Gastroesophageal sphincter (tissue), 3 donors: ENCODE measurements around the gene CARNS1.

Experiments
- EP300 ChIP-seq: sonication (generic); formaldehyde crosslinking; IDR thresholded peaks from one replicate; pipeline ENCODE4 v1.6.1; 2017; ENCODE audit warnings: antibody characterized with exemption, mild to moderate bottlenecking
- POLR2A ChIP-seq, 2 donors: fragments of 450-650 bp; IDR thresholded peaks; one replicate each; pipeline ENCODE4 v1.6.1; 2017; ENCODE audit warnings: antibody characterized with exemption in 2 of 2, mild to moderate bottlenecking in 2 of 2, moderate library complexity in 1 of 2
- POLR2AphosphoS5 ChIP-seq: sonication (generic); formaldehyde crosslinking; IDR thresholded peaks from one replicate; pipeline ENCODE4 v1.6.1; 2017; ENCODE audit warnings: antibody characterized with exemption
- TF ChIP-seq, protein P1 (sequence below), 4 experiments: fragments of 200-600 bp in 2 of 4; fragments of 450-650 bp in 2 of 4; sonication (generic) in 1 of 4; IDR thresholded peaks; one replicate each; pipeline ENCODE4 v1.5.1; 2017 to 2019; ENCODE audit warnings: antibody characterized with exemption in 4 of 4, mild to moderate bottlenecking in 2 of 4, moderate library complexity in 2 of 4

DNA sequence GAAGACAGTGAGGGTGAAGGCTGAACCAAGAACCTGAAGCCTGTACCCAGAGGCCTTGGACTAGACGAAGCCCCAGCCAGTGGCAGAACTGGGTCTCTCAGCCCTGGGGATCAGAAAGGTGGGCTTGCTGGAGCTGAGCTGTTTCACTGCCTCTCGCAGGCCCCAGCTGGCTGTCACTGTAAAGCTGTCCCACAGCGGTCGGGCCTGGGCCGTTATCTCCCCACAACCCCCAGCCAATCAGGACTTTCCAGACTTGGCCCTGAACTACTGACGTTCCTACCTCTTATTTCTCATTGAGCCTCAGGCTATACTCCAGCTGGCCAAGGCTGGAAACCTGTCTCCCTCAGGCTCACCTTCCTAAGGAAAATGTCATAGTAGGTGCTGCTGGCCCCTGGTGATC, 17.9 kb upstream of the CARNS1 start:
- TF ChIP-seq POLR2AphosphoS5 (no peak), POLR2A (IDR thresholded peaks at IDR 0.05) (no peak), EP300 (no peak)
- TF ChIP-seq, protein P1, sequence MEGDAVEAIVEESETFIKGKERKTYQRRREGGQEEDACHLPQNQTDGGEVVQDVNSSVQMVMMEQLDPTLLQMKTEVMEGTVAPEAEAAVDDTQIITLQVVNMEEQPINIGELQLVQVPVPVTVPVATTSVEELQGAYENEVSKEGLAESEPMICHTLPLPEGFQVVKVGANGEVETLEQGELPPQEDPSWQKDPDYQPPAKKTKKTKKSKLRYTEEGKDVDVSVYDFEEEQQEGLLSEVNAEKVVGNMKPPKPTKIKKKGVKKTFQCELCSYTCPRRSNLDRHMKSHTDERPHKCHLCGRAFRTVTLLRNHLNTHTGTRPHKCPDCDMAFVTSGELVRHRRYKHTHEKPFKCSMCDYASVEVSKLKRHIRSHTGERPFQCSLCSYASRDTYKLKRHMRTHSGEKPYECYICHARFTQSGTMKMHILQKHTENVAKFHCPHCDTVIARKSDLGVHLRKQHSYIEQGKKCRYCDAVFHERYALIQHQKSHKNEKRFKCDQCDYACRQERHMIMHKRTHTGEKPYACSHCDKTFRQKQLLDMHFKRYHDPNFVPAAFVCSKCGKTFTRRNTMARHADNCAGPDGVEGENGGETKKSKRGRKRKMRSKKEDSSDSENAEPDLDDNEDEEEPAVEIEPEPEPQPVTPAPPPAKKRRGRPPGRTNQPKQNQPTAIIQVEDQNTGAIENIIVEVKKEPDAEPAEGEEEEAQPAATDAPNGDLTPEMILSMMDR (IDR thresholded peaks at IDR 0.05) = no peak
